H1 (cell line): ENCODE results near the gene RIMBP2. TPM values are rescaled to one million over a fixed set of nuclear protein-coding genes. Genes with fewer than 3 reads are reported as not detected.

Experiments used
- CTCF ChIA-PET: fragments of 300-600 bp; sonication (Branson Sonifier 250); formaldehyde crosslinking; loops from one replicate; lab custom pipeline; 2021; ENCODE audit not compliant: partially characterized antibody; lab: Charles Lee
- POLR2A ChIA-PET: fragments of 300-600 bp; sonication (Branson Sonifier 250); formaldehyde crosslinking; loops from one replicate; lab custom pipeline; 2021; ENCODE audit warnings: inconsistent platforms; ENCODE audit not compliant: partially characterized antibody; lab: Charles Lee
- DNase-seq, 2 experiments: peaks; one replicate each; pipeline versions ENCODE4 v3.0.0 to v3.0.0-alpha.2; 2010 to 2022; ENCODE audit warnings: low spot score in 2 of 2, low read depth in 1 of 2, mixed read lengths in 1 of 2
- FAIRE-seq: peaks from 2 replicates; lab custom pipeline; 2011; peaks lifted over from hg19 to GRCh38; lab: Jason Lieb, UNC
- H2AFZ ChIP-seq: 2 replicates; pipeline ENCODE4 v1.8.1; 2012; ENCODE audit warnings: low read length, inconsistent platforms
- H2AK5ac ChIP-seq: 2 replicates; pipeline ENCODE4 v1.6.1; 2013; ENCODE audit warnings: low read depth, low read length
- H2BK120ac ChIP-seq: replicated peaks from 2 replicates; pipeline ENCODE3; 2013; ENCODE audit warnings: low read depth, low read length, inconsistent platforms
- H2BK12ac ChIP-seq: 2 replicates; pipeline ENCODE4 v1.6.1; 2013; ENCODE audit warnings: low read depth, low read length
- H2BK15ac ChIP-seq: 2 replicates; pipeline ENCODE4 v1.6.1; 2013; ENCODE audit warnings: low read length
- H2BK20ac ChIP-seq: 2 replicates; pipeline ENCODE4 v1.6.1; 2013; ENCODE audit warnings: low read length
- H2BK5ac ChIP-seq: 2 replicates; pipeline ENCODE4 v1.6.1; 2013; ENCODE audit warnings: low read depth, low read length
- H3K14ac ChIP-seq: 2 replicates; pipeline ENCODE4 v1.6.1; 2013; ENCODE audit warnings: inconsistent platforms; ENCODE audit not compliant: insufficient read length
- H3K18ac ChIP-seq: 2 replicates; pipeline ENCODE4 v1.6.1; 2013; ENCODE audit warnings: low read length; ENCODE audit errors: extremely low read depth
- H3K23ac ChIP-seq: 2 replicates; pipeline ENCODE4 v1.6.1; 2013; ENCODE audit warnings: inconsistent platforms; ENCODE audit not compliant: insufficient read length
- H3K23me2 ChIP-seq: 2 replicates; pipeline ENCODE4 v1.6.1; 2013; ENCODE audit warnings: low read depth, low read length
- H3K27ac ChIP-seq: 2 replicates; pipeline ENCODE4 v1.6.1; 2011; ENCODE audit warnings: low read depth, low read length, inconsistent platforms
- H3K27me3 ChIP-seq, 4 experiments: replicated peaks in 1 of 4; 1 replicate in 1 of 4; 2 replicates in 3 of 4; pipeline versions ENCODE4 v1.6.1 to v1.8.1; 2011 to 2013; ENCODE audit warnings: low read length in 3 of 4, mild to moderate bottlenecking in 3 of 4, inconsistent platforms in 2 of 4, mixed read lengths in 2 of 4, moderate library complexity in 1 of 4; ENCODE audit not compliant: control insufficient read depth in 3 of 4, insufficient read depth in 3 of 4; ENCODE audit errors: extremely low read depth in 1 of 4
- H3K36me3 ChIP-seq, 4 experiments: 2 replicates each; pipeline versions ENCODE4 v1.6.1 to v1.8.1; 2011 to 2013; ENCODE audit warnings: mild to moderate bottlenecking in 4 of 4, low read length in 3 of 4, moderate library complexity in 2 of 4, control low read depth in 1 of 4, inconsistent platforms in 1 of 4; ENCODE audit not compliant: insufficient read depth in 4 of 4, control insufficient read depth in 2 of 4
- H3K4ac ChIP-seq: replicated peaks from 2 replicates; pipeline ENCODE3; 2013; ENCODE audit warnings: low read length, low read depth, mixed read lengths, inconsistent platforms; ENCODE audit not compliant: insufficient read length
- H3K4me1 ChIP-seq, 4 experiments: replicated peaks in 1 of 4; 1 replicate in 1 of 4; 2 replicates in 3 of 4; pipeline versions ENCODE4 v1.6.1 to v1.8.1; 2011 to 2013; ENCODE audit warnings: low read length in 3 of 4, inconsistent platforms in 2 of 4, mixed read lengths in 1 of 4; ENCODE audit not compliant: insufficient read depth in 4 of 4, control insufficient read depth in 3 of 4
- H3K4me2 ChIP-seq, 2 experiments: 2 replicates each; pipeline versions ENCODE4 v1.6.1 to v1.8.1; 2011 to 2013; ENCODE audit warnings: low read depth in 2 of 2, low read length in 2 of 2, control low read depth in 1 of 2, inconsistent platforms in 1 of 2, mild to moderate bottlenecking in 1 of 2; ENCODE audit not compliant: insufficient read depth in 1 of 2
- H3K4me3 ChIP-seq, 4 experiments: fragments of 200-600, 300-600 bp in 1 of 4; sonication (generic), shearing (Covaris generic), sonication (Bioruptor Twin) in 1 of 4; 2 replicates each; pipeline versions ENCODE4 v1.5.1 to v1.8.1; 2011 to 2016; ENCODE audit warnings: low read length in 4 of 4, low read depth in 3 of 4, control low read depth in 2 of 4, inconsistent platforms in 2 of 4, mild to moderate bottlenecking in 2 of 4, mixed read lengths in 1 of 4, moderate library complexity in 1 of 4; ENCODE audit not compliant: insufficient read depth in 2 of 4; ENCODE audit errors: extremely low read depth in 1 of 4
- H3K56ac ChIP-seq: replicated peaks from 2 replicates; pipeline ENCODE3; 2013; ENCODE audit warnings: low read depth, mild to moderate bottlenecking, mixed read lengths, low read length, inconsistent platforms; ENCODE audit not compliant: insufficient read length
- H3K79me1 ChIP-seq: 2 replicates; pipeline ENCODE4 v1.6.1; 2013; ENCODE audit warnings: low read depth, low read length, control low read depth
- H3K79me2 ChIP-seq, 2 experiments: 2 replicates each; pipeline versions ENCODE4 v1.6.1 to v1.8.1; 2012 to 2013; ENCODE audit warnings: low read length in 2 of 2, mild to moderate bottlenecking in 2 of 2, inconsistent platforms in 1 of 2; ENCODE audit not compliant: insufficient read depth in 2 of 2, control insufficient read depth in 1 of 2
- H3K9ac ChIP-seq, 4 experiments: replicated peaks in 1 of 4; 1 replicate in 1 of 4; 2 replicates in 3 of 4; pipeline versions ENCODE4 v1.6.1 to v1.8.1; 2011 to 2013; ENCODE audit warnings: low read depth in 3 of 4, low read length in 3 of 4, control low read depth in 2 of 4, mild to moderate bottlenecking in 2 of 4, moderate library complexity in 2 of 4, inconsistent platforms in 1 of 4; ENCODE audit errors: extremely low read depth in 1 of 4
- H3K9me3 ChIP-seq, 2 experiments: 2 replicates each; pipeline versions ENCODE4 v1.6.1 to v1.8.1; 2012 to 2013; ENCODE audit warnings: mild to moderate bottlenecking in 2 of 2, moderate library complexity in 2 of 2, control low read depth in 1 of 2, inconsistent platforms in 1 of 2, low read depth in 1 of 2, low read length in 1 of 2, mixed read lengths in 1 of 2; ENCODE audit not compliant: insufficient read depth in 2 of 2
- H4K20me1 ChIP-seq, 2 experiments: replicated peaks in 1 of 2; 2 replicates each; pipeline versions ENCODE3 to v1.8.1; 2011 to 2013; ENCODE audit warnings: inconsistent platforms in 2 of 2, low read length in 2 of 2, mild to moderate bottlenecking in 1 of 2; ENCODE audit not compliant: insufficient read depth in 2 of 2, control insufficient read depth in 1 of 2
- H4K5ac ChIP-seq: 2 replicates; pipeline ENCODE4 v1.6.1; 2013; ENCODE audit warnings: low read length, low read depth, mixed read lengths, inconsistent platforms; ENCODE audit not compliant: insufficient read length
- H4K8ac ChIP-seq: 2 replicates; pipeline ENCODE4 v1.8.0; 2013; ENCODE audit warnings: mild to moderate bottlenecking, moderate library complexity, low read length, inconsistent platforms; ENCODE audit not compliant: insufficient read depth; ENCODE audit errors: extremely low read depth
- H4K91ac ChIP-seq: replicated peaks from 2 replicates; pipeline ENCODE3; 2013; ENCODE audit warnings: low read length, mixed read lengths, inconsistent platforms; ENCODE audit not compliant: insufficient read length
- CREB1 ChIP-seq: IDR thresholded peaks from 2 replicates; pipeline ENCODE4 v1.6.1; 2012; ENCODE audit warnings: inconsistent platforms
- KDM4A ChIP-seq: IDR thresholded peaks from one replicate; pipeline ENCODE4 v1.7.1; 2012; ENCODE audit warnings: low read depth, mild to moderate bottlenecking, moderate library complexity, low read length, inconsistent platforms; ENCODE audit not compliant: severe bottlenecking
- WGBS, 2 experiments: shearing (Covaris generic) in 1 of 2; methylation state at CpG; one replicate each; pipeline versions ENCODE4 v1.1.6 to v1.1.7; 2013 to 2015; ENCODE audit warnings: low lambda C conversion rate in 2 of 2, mixed read lengths in 2 of 2, inconsistent platforms in 1 of 2, low coverage in 1 of 2, missing lambda C conversion rate in 1 of 2; ENCODE audit not compliant: insufficient replicate concordance in 2 of 2, insufficient coverage in 1 of 2, insufficient read length in 1 of 2; ENCODE audit errors: extremely low coverage in 1 of 2, missing lambda C conversion rate in 1 of 2; 5-methylcytosine and 5-hydroxymethylcytosine counted together
- polyA plus RNA-seq, 7 experiments: library from polyadenylated mRNA; depleted of rRNA in 3 of 7; stranded (reverse) in 5 of 7; unstranded in 2 of 7; fragments of >200 nt in 5 of 7; fragments of 200-250 nt in 2 of 7; gene quantifications; 1 replicate in 5 of 7; 2 replicates in 1 of 7; 4 replicates in 1 of 7; pipeline versions ENCODE4 v1.2.1 to v1.2.3, GENCODE V29; 2011 to 2013; ENCODE audit warnings: missing spikeins in 2 of 7, mixed read lengths in 2 of 7
- total RNA-seq: library from RNA; stranded (reverse); fragmentation: NEBNext Ultra II Directional; extraction: Animal tissue kit (Norgen Biotek cat#: 25700); gene quantifications from 2 replicates; pipeline ENCODE4 v1.2.1, GENCODE V29; 2021

RIMBP2 gene
- total and polyA plus RNA-seq, 2 of the 8 experiments (the other 6 are each of a cell fraction or from before 2014, with no cell fraction given): 0.18 to 0.65 TPM

DNA sequence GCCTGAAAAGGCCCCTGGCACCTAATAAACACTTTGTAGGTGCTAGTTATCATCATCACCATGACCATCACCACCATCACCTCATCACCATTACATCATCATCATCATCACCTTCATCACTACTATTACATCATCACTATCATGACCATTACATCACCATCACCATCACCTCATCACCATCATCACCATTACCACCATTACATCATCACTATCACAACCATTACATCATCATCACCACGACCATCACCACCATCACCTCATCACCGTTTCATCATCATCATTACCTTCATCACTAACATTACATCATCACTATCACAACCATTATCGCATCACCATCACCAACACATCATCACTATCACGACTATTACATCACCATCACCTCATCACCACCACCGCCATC is 132.8 kb downstream of the RIMBP2 start:
- Histone ChIP-seq H4K5ac (no peak overlapping the region), H4K20me1 (peaks cover 0 to 8% of the 10 kb centered on the region in 2 experiments)
- POLR2A ChIA-PET: no interaction called here

More for the DNA sequence above, 132.8 kb downstream of the RIMBP2 start:
- Histone ChIP-seq H3K4me2 (no peak overlapping the region), H4K8ac (no peak overlapping the region), H3K9ac (no peak overlapping the region), H2BK5ac (no peak overlapping the region), H2BK15ac (no peak overlapping the region), H2BK20ac (no peak overlapping the region), H3K79me2 (no peaks in the 10 kb centered on the region), H2BK120ac (no peak overlapping the region), H3K9me3 (0 out of 4 replicates have a peak, but pooled peaks cover 0 to 4% of the 10 kb centered on the region in 2 experiments), H3K4me3 (no peak overlapping the region), H2BK12ac (no peak overlapping the region), H3K14ac (no peak overlapping the region), H2AK5ac (peak overlapping the region; percentile 87; the same call in 1 of the 2 replicates), H3K23me2 (peaks cover 14% of the 10 kb centered on the region; the same call in 1 of the 2 replicates), H3K36me3 (no peaks in the 10 kb centered on the region), H3K23ac (no peak overlapping the region), H3K4ac (no peak overlapping the region), H3K27me3 (no peaks in the 10 kb centered on the region), H3K18ac (no peak overlapping the region), H3K79me1 (no peaks in the 10 kb centered on the region), H3K4me1 (no peaks in the 10 kb centered on the region), H4K91ac (no peak overlapping the region), H2AFZ (no peak overlapping the region), H3K56ac (peak overlapping the region; percentile 78), H3K27ac (no peak overlapping the region)
- CTCF ChIA-PET: interaction anchor here (1.0 kb wide), 1 partner anchor 152 kb away, joined by 3 read pairs; no protein-coding TSS in a partner anchor
- FAIRE-seq (no peak), DNase-seq (no peak)
- TF ChIP-seq CREB1 (0 out of 2 replicates have a peak, but pooled peaks have one; percentile 20), KDM4A (no peak)
- WGBS, 2 experiments: 91 to 100% methylated on average over 4 to 5 of the region's 5 CpGs
